T-cell (primary cell): Measurements from ENCODE around the gene SEC24A. TPM values are rescaled to one million over a fixed set of nuclear protein-coding genes. Genes with fewer than 3 reads are reported as not detected.

ENCODE experiments used
- ATAC-seq, 4 experiments: fragments of 200-7000 bp in 3 of 4; fragments of 150-1000 bp in 1 of 4; cut with Tn5 transposase; replicated peaks in 1 of 4; 1 replicate in 3 of 4; 2 replicates in 1 of 4; pipeline ENCODE4 v1.10.0; 2021; ENCODE audit warnings: moderate library complexity in 3 of 4, mild to moderate bottlenecking in 2 of 4, moderate number of reproducible peaks in 1 of 4
- CTCF ChIA-PET, 2 donors: fragments of 300-600 bp; sonication (Branson Sonifier 250); formaldehyde crosslinking; loops; one replicate each; lab custom pipeline; 2022; ENCODE audit warnings: antibody characterized with exemption in 2 of 2; lab: Charles Lee
- POLR2A ChIA-PET, 2 donors: fragments of 300-600 bp; sonication (Branson Sonifier 250); formaldehyde crosslinking; loops; one replicate each; lab custom pipeline; 2022; ENCODE audit warnings: antibody characterized with exemption in 2 of 2; lab: Charles Lee
- DNase-seq, 35 experiments: peaks; one replicate each; pipeline versions ENCODE4 v3.0.0 to v3.0.0-alpha.2; 2013 to 2023
- H3K27ac ChIP-seq: one replicate; pipeline ENCODE4 v1.5.1; 2013; ENCODE audit warnings: low read length
- H3K27me3 ChIP-seq, 2 experiments: replicated peaks in 1 of 2; 1 replicate in 1 of 2; 2 replicates in 1 of 2; pipeline versions ENCODE4 v1.6.1 to v1.7.0; 2013; ENCODE audit warnings: low read length in 1 of 2, mixed read lengths in 1 of 2; ENCODE audit not compliant: control insufficient read depth in 2 of 2, insufficient read depth in 2 of 2; ENCODE audit errors: extremely low read depth in 1 of 2
- H3K36me3 ChIP-seq, 2 donors: 1 replicate in 1 of 2; 2 replicates in 1 of 2; pipeline versions ENCODE4 v1.6.1 to v1.7.0; 2013; ENCODE audit warnings: low read length in 1 of 2; ENCODE audit not compliant: control insufficient read depth in 2 of 2, insufficient read depth in 1 of 2; ENCODE audit errors: extremely low read depth in 1 of 2
- H3K4me1 ChIP-seq, 2 experiments: 1 replicate in 1 of 2; 2 replicates in 1 of 2; pipeline versions ENCODE4 v1.6.1 to v1.7.0; 2013; ENCODE audit warnings: low read length in 2 of 2, mixed read lengths in 1 of 2; ENCODE audit not compliant: insufficient read depth in 2 of 2, control insufficient read depth in 1 of 2; ENCODE audit errors: extremely low read depth in 1 of 2
- H3K4me3 ChIP-seq, 2 donors: 1 replicate in 1 of 2; 2 replicates in 1 of 2; pipeline versions ENCODE4 v1.5.1 to v1.7.0; 2013; ENCODE audit warnings: mild to moderate bottlenecking in 2 of 2, low read length in 1 of 2, moderate library complexity in 1 of 2; ENCODE audit not compliant: control insufficient read depth in 1 of 2; ENCODE audit errors: extremely low read depth in 1 of 2
- H3K9me3 ChIP-seq: 2 replicates; pipeline ENCODE4 v1.7.0; 2013
- H3K27ac Mint-ChIP-seq, 2 donors: one replicate each; pipeline ENCODE4 v1.8.0; 2020 to 2021; ENCODE audit warnings: mild to moderate bottlenecking in 2 of 2, mixed read lengths in 2 of 2
- H3K27me3 Mint-ChIP-seq, 2 donors: one replicate each; pipeline ENCODE4 v1.8.0; 2021 to 2022; ENCODE audit warnings: mixed read lengths in 2 of 2
- H3K36me3 Mint-ChIP-seq: one replicate; pipeline ENCODE4 v1.8.0; 2021; ENCODE audit warnings: mixed read lengths
- H3K4me1 Mint-ChIP-seq, 3 donors: one replicate each; pipeline ENCODE4 v1.8.0; 2020 to 2022; ENCODE audit warnings: mixed read lengths in 3 of 3, mild to moderate bottlenecking in 1 of 3
- H3K4me3 Mint-ChIP-seq, 3 donors: one replicate each; pipeline ENCODE4 v1.8.0; 2020 to 2022; ENCODE audit warnings: mild to moderate bottlenecking in 3 of 3, mixed read lengths in 3 of 3, moderate library complexity in 3 of 3
- H3K9me3 Mint-ChIP-seq, 3 donors: one replicate each; pipeline ENCODE4 v1.8.0; 2020 to 2022; ENCODE audit warnings: mixed read lengths in 3 of 3
- WGBS: methylation state at CpG from one replicate; pipeline ENCODE4 v1.1.5; 2013; ENCODE audit warnings: missing lambda C conversion rate; ENCODE audit not compliant: insufficient coverage; 5-methylcytosine and 5-hydroxymethylcytosine counted together
- total RNA-seq, 35 experiments: library from RNA in 6 of 35; stranded (reverse) in 6 of 35; fragments of 120-200 nt in 1 of 35; gene quantifications; one replicate each; pipeline versions ENCODE4 v1.2.1 to v1.2.4 and lab custom pipeline; 2013 to 2026

Gene SEC24A
- total RNA-seq, 5 donors from 2014 or later (not counting 1 experiment from before 2014, with no cell fraction given) = 15.4 to 17.7 (median 16.1) TPM

- Histone ChIP-seq H3K4me3 (no peak overlapping the region), H3K9me3 (no peaks in the 10 kb centered on the region), H3K36me3 (peaks cover 3 to 33% of the 10 kb centered on the region in 2 donors), H3K27ac (no peak overlapping the region), H3K27me3 (no peaks in the 10 kb centered on the region), H3K4me1 (no peaks in the 10 kb centered on the region)
- ChIA-PET POLR2A (no interaction called here), CTCF (no interaction called here)
- no peak overlapping the region for H3K4me3 Mint-ChIP-seq
- no peak overlapping the region for H3K27ac Mint-ChIP-seq
- no peaks in the 10 kb centered on the region for H3K4me1 Mint-ChIP-seq
- H3K27me3 Mint-ChIP-seq = no peaks in the 10 kb centered on the region
- DNase-seq (no peak), ATAC-seq (no peak)
- WGBS = no CpG with 5 or more reads among the region's 1 CpG
- H3K9me3 Mint-ChIP-seq = no peaks in the 10 kb centered on the region
- peaks cover 15% of the 10 kb centered on the region for H3K36me3 Mint-ChIP-seq
These were observed 76.3 kb downstream of the SEC24A start for GRCh38 chr5:134724872-134725271.

DNA sequence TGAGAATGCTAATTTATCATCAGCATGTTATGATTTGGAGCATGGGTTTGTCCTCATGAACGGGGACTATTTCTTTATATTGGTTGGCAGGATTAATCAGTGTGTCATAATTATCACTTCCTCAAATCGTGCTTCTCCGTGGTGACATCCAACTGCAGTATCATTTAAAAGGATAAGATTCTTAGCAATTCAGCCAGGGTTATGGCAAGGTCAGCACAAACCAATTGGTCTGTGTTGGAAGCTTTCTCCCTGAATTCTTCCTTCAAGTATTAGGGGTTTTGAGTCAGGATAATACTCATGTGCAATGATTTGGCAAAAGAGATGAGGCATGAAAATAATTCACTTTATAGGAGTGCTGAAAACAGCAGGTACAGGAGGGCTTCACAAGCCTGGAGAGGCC, 84.2 kb downstream of the SEC24A start:
- Histone ChIP-seq H3K36me3 (peaks cover 0 to 2% of the 10 kb centered on the region in 2 donors), H3K27me3 (no peaks in the 10 kb centered on the region), H3K4me3 (no peak overlapping the region), H3K9me3 (no peaks in the 10 kb centered on the region), H3K4me1 (peaks cover 0 to 7% of the 10 kb centered on the region in 2 experiments), H3K27ac (no peak overlapping the region)
- H3K36me3 Mint-ChIP-seq = no peaks in the 10 kb centered on the region
- no peaks in the 10 kb centered on the region for H3K27me3 Mint-ChIP-seq
- no peaks in the 10 kb centered on the region for H3K9me3 Mint-ChIP-seq
- ChIA-PET CTCF (no interaction called here), POLR2A (no interaction called here)
- H3K4me3 Mint-ChIP-seq = no peak overlapping the region
- no peak for DNase-seq
- ATAC-seq = no peak
- peaks cover 0 to 4% (median 2%) of the 10 kb centered on the region in 3 donors for H3K4me1 Mint-ChIP-seq
- H3K27ac Mint-ChIP-seq = no peak overlapping the region
- WGBS = no CpG with 5 or more reads among the region's 3 CpGs

- 52% methylated on average over 3 of the region's 4 CpGs for WGBS
- Histone ChIP-seq H3K4me1 (peaks cover 9 to 22% of the 10 kb centered on the region in 2 experiments), H3K9me3 (no peaks in the 10 kb centered on the region), H3K27me3 (no peaks in the 10 kb centered on the region), H3K36me3 (no peaks in the 10 kb centered on the region), H3K27ac (no peak overlapping the region), H3K4me3 (no peak overlapping the region)
- peaks cover 15 to 17% (median 15%) of the 10 kb centered on the region in 3 donors for H3K4me1 Mint-ChIP-seq
- H3K36me3 Mint-ChIP-seq = no peaks in the 10 kb centered on the region
- H3K4me3 Mint-ChIP-seq = no peak overlapping the region
- H3K9me3 Mint-ChIP-seq = no peaks in the 10 kb centered on the region
- no peaks in the 10 kb centered on the region for H3K27me3 Mint-ChIP-seq
- CTCF ChIA-PET = interaction anchor here in 1 of 2 donors (0.7 to 2.0 kb wide), 4 partner anchors 23 to 190 kb away, joined by 3 to 7 read pairs (median 4); partner anchors contain the start of gene DDX46
- no peak overlapping the region for H3K27ac Mint-ChIP-seq
- DNase-seq = no peak
- POLR2A ChIA-PET = no interaction called here
- no peak for ATAC-seq
These were observed 86.7 kb downstream of the SEC24A start for GRCh38 chr5:134735243-134735642.

DNA sequence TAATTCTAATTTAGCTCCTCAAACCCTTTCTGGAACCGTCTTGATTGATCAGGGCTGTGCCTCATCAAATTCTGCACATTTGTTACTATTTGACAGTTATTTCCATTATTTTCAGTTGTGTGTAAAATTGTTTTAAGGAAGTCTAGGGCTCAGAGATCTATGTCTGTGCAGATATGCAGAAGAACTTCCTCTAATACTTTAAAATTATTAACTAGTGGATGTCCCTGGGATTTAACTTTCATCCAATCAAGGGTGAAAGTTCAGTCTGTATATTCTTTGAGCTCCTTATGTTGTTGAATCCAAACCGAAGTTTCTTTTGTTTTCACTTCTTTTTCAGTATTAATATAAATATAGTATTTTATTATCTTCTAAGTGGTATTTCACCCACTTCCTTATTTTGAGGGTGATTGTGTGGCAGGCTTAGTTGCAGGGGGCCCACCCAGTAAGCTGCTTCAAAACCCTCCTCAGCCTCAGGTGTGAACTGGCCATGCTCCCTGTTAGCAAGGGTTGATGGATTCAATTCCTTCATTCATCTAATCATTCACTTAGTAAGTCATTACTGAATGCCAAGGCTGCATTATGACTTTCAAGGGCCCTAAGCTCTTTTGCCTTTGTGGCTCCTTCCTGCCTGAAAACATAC, 87.7 kb downstream of the SEC24A start:
- no peak overlapping the region for H3K4me3 Mint-ChIP-seq
- CTCF ChIA-PET = interaction anchor here (0.5 to 2.0 kb wide), 7 partner anchors 21 to 353 kb away, joined by 3 to 7 read pairs (median 3); partner anchors contain the start of gene DDX46 (in 1 of the 2)
- WGBS = no CpG with 5 or more reads among the region's 2 CpGs

GRCh38 chr5:134738133-134738962, 89.8 kb downstream of the SEC24A start, which contains the start of gene CAMLG:
TSS of gene CAMLG (plus strand) at chr5:134738548. CDS start at chr5:134738621, 73 bp downstream.
- Mint-ChIP-seq H3K27me3 (no peaks in the 10 kb centered on the region), H3K9me3 (no peaks in the 10 kb centered on the region), H3K27ac (peak within 1 kb of the TSS; percentile 83 to 96), H3K4me3 (peak within 1 kb of the TSS; percentile 90 to 95 (median 91)), H3K4me1 (peaks cover 25 to 36% (median 29%) of the 10 kb centered on the region in 3 donors), H3K36me3 (no peaks in the 10 kb centered on the region)
- H3K36me3 ChIP-seq = peaks cover 0 to 8% of the 10 kb centered on the region in 2 donors
- peak; percentile 96 to 98 (median 98) for ATAC-seq
- no peaks in the 10 kb centered on the region for H3K9me3 ChIP-seq
- under 1% methylated on average over 56 of the region's 66 CpGs for WGBS
- H3K27me3 ChIP-seq = no peaks in the 10 kb centered on the region
- peak within 1 kb of the TSS; percentile 73 to 76 for H3K4me3 ChIP-seq
- peaks cover 9 to 26% of the 10 kb centered on the region in 2 experiments for H3K4me1 ChIP-seq
- peak within 1 kb of the TSS; percentile 86 for H3K27ac ChIP-seq
- peak; percentile 92 to 99 (median 96) for DNase-seq
- CTCF ChIA-PET = interaction anchor here (0.5 to 1.4 kb wide), 17 partner anchors 9 to 1973 kb away, joined by 3 to 19 read pairs (median 6); partner anchors contain the start of genes C5orf24 (in 1 of the 2), DDX46 (in 1 of the 2) and PCBD2 (in 1 of the 2)
- POLR2A ChIA-PET = interaction anchor here in 1 of 2 donors (0.6 to 1.1 kb wide), 2 partner anchors 20 to 166 kb away, joined by 4 to 7 read pairs; partner anchors contain the start of genes DDX46 and PCBD2

More for the DNA sequence above, 87.7 kb downstream of the SEC24A start:
- no peak overlapping the region for H3K27ac Mint-ChIP-seq
- H3K27me3 ChIP-seq = no peaks in the 10 kb centered on the region
- no peak overlapping the region for H3K4me3 ChIP-seq
- H3K4me1 ChIP-seq = peaks cover 9 to 26% of the 10 kb centered on the region in 2 experiments
- POLR2A ChIA-PET = interaction anchor here in 1 of 2 donors (0.6 kb wide), 1 partner anchor 137 kb away, joined by 3 read pairs; no protein-coding TSS in a partner anchor
- DNase-seq (no peak), ATAC-seq (no peak)
- peaks cover 0 to 5% of the 10 kb centered on the region in 2 donors for H3K36me3 ChIP-seq
- H3K9me3 ChIP-seq = no peaks in the 10 kb centered on the region
- H3K4me1 Mint-ChIP-seq = peaks cover 19 to 27% (median 24%) of the 10 kb centered on the region in 3 donors
- H3K36me3 Mint-ChIP-seq = no peaks in the 10 kb centered on the region
- no peaks in the 10 kb centered on the region for H3K9me3 Mint-ChIP-seq
- no peak overlapping the region for H3K27ac ChIP-seq
- H3K27me3 Mint-ChIP-seq = no peaks in the 10 kb centered on the region
